Upper lobe of left lung (tissue), 4 donors: ENCODE measurements around the gene ANKRD11.

Experiments used
- CTCF ChIP-seq, 6 experiments: fragments of 450-650 bp in 4 of 6; fragments of 200-600 bp in 2 of 6; sonication (generic) in 2 of 6; IDR thresholded peaks; one replicate each; pipeline ENCODE4 v1.5.1; 2016 to 2019; ENCODE audit warnings: antibody characterized with exemption in 6 of 6
- EP300 ChIP-seq, 4 donors: sonication (generic); formaldehyde crosslinking; IDR thresholded peaks; one replicate each; pipeline ENCODE4 v1.5.1; 2017; ENCODE audit warnings: antibody characterized with exemption in 4 of 4, control low read depth in 2 of 4
- POLR2AphosphoS5 ChIP-seq, 2 donors: sonication (generic); formaldehyde crosslinking; IDR thresholded peaks; one replicate each; pipeline ENCODE4 v1.5.1; 2017; ENCODE audit warnings: antibody characterized with exemption in 2 of 2

- no peak for TF ChIP-seq CTCF (IDR thresholded peaks at IDR 0.05)
- TF ChIP-seq EP300 (IDR thresholded peaks at IDR 0.05) = no peak
- TF ChIP-seq POLR2AphosphoS5 (IDR thresholded peaks at IDR 0.05) = no peak
Observed at GRCh38 chr16:89367538-89367915, 122.8 kb downstream of the ANKRD11 start.
